GM18507 (cell line): Measurements from ENCODE around the gene MYO6.

Source experiments
- DNase-seq: peaks from one replicate; pipeline ENCODE4 v3.0.0; 2011; ENCODE audit warnings: low read depth; ENCODE audit not compliant: insufficient read length; ENCODE audit errors: extremely low spot score
- FAIRE-seq: peaks from 2 replicates; lab custom pipeline; 2011; peaks lifted over from hg19 to GRCh38; lab: Jason Lieb, UNC

MYO6 gene

GRCh38 chr6:75933387-75933975, 184.4 kb downstream of the MYO6 start:
- FAIRE-seq (no peak), DNase-seq (no peak)

GRCh38 chr6:75934643-75935472, 185.8 kb downstream of the MYO6 start:
- peak; percentile 90 for FAIRE-seq
- DNase-seq: peak; percentile 37

- DNase-seq: no peak
Measured at GRCh38 chr6:75935473-75935793, 186.4 kb downstream of the MYO6 start.

GRCh38 chr6:75936682-75937081, 187.6 kb downstream of the MYO6 start:
- FAIRE-seq: no peak

More at GRCh38 chr6:75935473-75935793, 186.4 kb downstream of the MYO6 start:
- no peak for FAIRE-seq

GRCh38 chr6:75937846-75938245, 188.8 kb downstream of the MYO6 start:
- FAIRE-seq: no peak

More at GRCh38 chr6:75936682-75937081, 187.6 kb downstream of the MYO6 start:
- DNase-seq: no peak

GRCh38 chr6:75940564-75940963, 191.5 kb downstream of the MYO6 start:
- FAIRE-seq (no peak), DNase-seq (no peak)

More at GRCh38 chr6:75937846-75938245, 188.8 kb downstream of the MYO6 start:
- DNase-seq: no peak

GRCh38 chr6:75941509-75941908, 192.5 kb downstream of the MYO6 start:
- DNase-seq: no peak
- FAIRE-seq: no peak

- FAIRE-seq (no peak), DNase-seq (no peak)
Measured at GRCh38 chr6:75943381-75943780, 194.3 kb downstream of the MYO6 start.

GRCh38 chr6:75946146-75946831, 197.2 kb downstream of the MYO6 start:
- DNase-seq (no peak), FAIRE-seq (no peak)

GRCh38 chr6:75947935-75948334, 198.9 kb downstream of the MYO6 start:
- DNase-seq (no peak), FAIRE-seq (no peak)

GRCh38 chr6:75952128-75952527, 203.1 kb downstream of the MYO6 start:
- FAIRE-seq (no peak), DNase-seq (no peak)

- FAIRE-seq (no peak), DNase-seq (no peak)
Measured at GRCh38 chr6:75963569-75963968, 214.5 kb downstream of the MYO6 start.

- FAIRE-seq: no peak
- no peak for DNase-seq
Measured at GRCh38 chr6:75968143-75968542, 219.1 kb downstream of the MYO6 start.
